ENCODE measurements around the gene DDX27.

The DDX27 gene

GRCh38 chr20:49248301-49248700 lies 29.1 kb downstream of the DDX27 start:
- no peak for DNase-seq

GRCh38 chr20:49248879-49249665 lies 29.9 kb downstream of the DDX27 start:
- DNase-seq = no peak

GRCh38 chr20:49252556-49253350 lies 33.5 kb downstream of the DDX27 start:
- no peak for DNase-seq

- no peak for DNase-seq
These were observed 37.0 kb downstream of the DDX27 start for GRCh38 chr20:49256261-49256660.

- no peak for DNase-seq
These were observed 40.1 kb downstream of the DDX27 start for GRCh38 chr20:49259284-49259683.

GRCh38 chr20:49259799-49260198 lies 40.6 kb downstream of the DDX27 start:
- no peak for DNase-seq

- no peak for DNase-seq
These were observed 41.0 kb downstream of the DDX27 start for GRCh38 chr20:49260218-49260617.

GRCh38 chr20:49261173-49261572 lies 42.0 kb downstream of the DDX27 start:
- DNase-seq = no peak

GRCh38 chr20:49262444-49262843 lies 43.2 kb downstream of the DDX27 start:
- DNase-seq = no peak

GRCh38 chr20:49267327-49267726 lies 48.1 kb downstream of the DDX27 start:
- no peak for DNase-seq

- peak; percentile 84 for DNase-seq
These were observed 49.6 kb downstream of the DDX27 start for GRCh38 chr20:49268600-49269365.

GRCh38 chr20:49270177-49270576 lies 51.0 kb downstream of the DDX27 start:
- peak; percentile 33 for DNase-seq

- DNase-seq = no peak
These were observed 51.5 kb downstream of the DDX27 start for GRCh38 chr20:49270736-49271135.

GRCh38 chr20:49272654-49273053 lies 53.4 kb downstream of the DDX27 start:
- no peak for DNase-seq

GRCh38 chr20:49273696-49274277 lies 54.6 kb downstream of the DDX27 start:
- no peak for DNase-seq

GRCh38 chr20:49275216-49275615 lies 56.0 kb downstream of the DDX27 start:
- no peak for DNase-seq

- DNase-seq = no peak
These were observed 56.4 kb downstream of the DDX27 start for GRCh38 chr20:49275636-49276035.

GRCh38 chr20:49276161-49276960 lies 57.1 kb downstream of the DDX27 start:
- DNase-seq = peak; percentile 73

GRCh38 chr20:49276961-49277785 lies 58.0 kb downstream of the DDX27 start:
- DNase-seq = no peak

GRCh38 chr20:49277786-49278035 lies 58.5 kb downstream of the DDX27 start:
- no peak for DNase-seq

Data from fibroblast of skin of scalp (primary cell).